GM23338 (cell line): Measurements from ENCODE around the gene TMEM131L.
"Not testable (repeated sequence)": the region's sequence is repeated elsewhere in the genome, so short reads cannot be mapped to it uniquely, and the experiment has no call there.

ENCODE experiments used
- CREB1 ChIP-seq: fragments of 250-450 bp; sonication (Bioruptor Pico); IDR thresholded peaks from 2 replicates; pipeline ENCODE4 v1.5.0; 2020; ENCODE audit warnings: low read depth, mild to moderate bottlenecking, moderate library complexity
- CTCF ChIP-seq, 2 experiments: fragments of 200-600 bp in 1 of 2; sonication (generic) in 1 of 2; conservative IDR thresholded peaks; 2 replicates each; pipeline versions ENCODE4 v1.5.1 to v1.6.1; 2016 to 2017; ENCODE audit warnings: antibody characterized with exemption in 2 of 2, low read depth in 2 of 2, mild to moderate bottlenecking in 2 of 2, moderate library complexity in 1 of 2
- REST ChIP-seq: IDR thresholded peaks from one replicate; pipeline ENCODE4 v1.6.1; 2018; ENCODE audit warnings: antibody characterized with exemption; ENCODE audit not compliant: unreplicated experiment

GRCh38 chr4:153567660-153568059 lies 101.5 kb downstream of the TMEM131L start:
- TF ChIP-seq CTCF (conservative IDR thresholded peaks at IDR 0.05; ENCODE audit: low read depth in 2 of 2); REST; CREB1 (CRISPR knock-in tag): not testable (repeated sequence)
